Measurements from ENCODE around the gene AGPAT3. TPM values are rescaled to one million over a fixed set of nuclear protein-coding genes. Genes with fewer than 3 reads are reported as not detected.
A peak's percentile ranks its signal among the peaks of the same experiment; 100 is the strongest.

Gene AGPAT3
- total RNA-seq, 2 experiments from 2014 or later, result 71.4 to 82.4 TPM

GRCh38 chr21:43932005-43932404 lies 67.0 kb downstream of the AGPAT3 start:
- POLR2A ChIA-PET, result no interaction called here
- peaks cover 3% of the 10 kb centered on the region for H3K4me1 Mint-ChIP-seq (ENCODE audit: low read depth)
- H3K4me3 Mint-ChIP-seq, result no peak overlapping the region
- no peaks in the 10 kb centered on the region for H3K27me3 Mint-ChIP-seq
- DNase-seq, result no peak
- no peak overlapping the region for H3K27ac Mint-ChIP-seq
- peaks cover 4% of the 10 kb centered on the region for H3K36me3 Mint-ChIP-seq
- intact Hi-C loops (cut with micrococcal nuclease), result loop anchor here (10.0 kb wide), 1 partner anchor 147 kb away; the partner anchor contains the start of gene RRP1
- CTCF ChIA-PET, result no interaction called here
- H3K9me3 Mint-ChIP-seq, result no peaks in the 10 kb centered on the region

DNA sequence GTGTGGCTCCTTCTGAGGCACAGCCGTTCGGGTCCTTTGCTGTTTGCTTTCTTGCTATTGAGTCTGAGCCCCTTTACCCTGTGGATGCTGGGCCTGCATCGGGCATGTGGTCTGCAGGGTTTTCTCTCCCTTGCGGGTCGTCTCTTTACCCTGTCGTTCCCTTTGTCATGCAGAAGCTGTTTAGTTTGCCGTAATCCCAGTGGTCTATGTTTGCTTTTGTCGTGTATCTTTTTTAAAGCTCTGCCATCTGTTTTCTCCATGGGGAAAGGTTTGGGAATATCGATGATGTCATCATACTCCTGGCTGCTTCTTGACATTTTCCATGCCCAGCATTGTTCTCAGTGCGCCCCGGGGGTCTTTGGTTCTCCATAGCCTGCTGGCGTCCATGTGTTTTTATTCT lies 68.2 kb downstream of the AGPAT3 start:
- Mint-ChIP-seq H3K36me3 (peaks cover 4% of the 10 kb centered on the region), H3K4me1 (ENCODE audit: low read depth) (peaks cover 12% of the 10 kb centered on the region), H3K27ac (no peak overlapping the region), H3K9me3 (no peaks in the 10 kb centered on the region), H3K27me3 (no peaks in the 10 kb centered on the region), H3K4me3 (no peak overlapping the region)
- intact Hi-C loops (cut with micrococcal nuclease), result loop anchor here (10.0 kb wide), 1 partner anchor 148 kb away; the partner anchor contains the start of gene RRP1
- ChIA-PET CTCF (no interaction called here), POLR2A (no interaction called here)
- DNase-seq, result no peak

DNA sequence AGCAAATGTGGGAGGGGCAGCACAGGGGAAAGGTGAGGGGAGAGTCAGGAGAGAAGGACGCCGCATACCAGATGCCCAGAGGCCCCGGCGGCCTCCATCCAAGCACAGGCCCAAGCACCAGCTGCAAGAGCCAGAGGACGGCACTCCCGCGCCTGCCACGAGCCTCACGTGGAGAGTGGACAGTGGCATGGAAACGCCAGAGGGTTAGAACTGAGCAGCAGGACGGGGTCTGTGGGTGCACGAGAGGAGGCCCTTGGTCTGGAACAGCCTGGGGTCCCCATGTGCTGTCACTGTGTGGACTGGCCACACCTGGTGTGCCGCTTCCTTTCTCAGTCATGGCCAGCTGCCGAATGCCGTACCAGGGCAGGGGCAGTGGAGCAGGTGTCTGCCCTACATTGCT lies 68.7 kb downstream of the AGPAT3 start:
- no peak for DNase-seq
- intact Hi-C loops (cut with micrococcal nuclease), result loop anchor here (10.0 kb wide), 1 partner anchor 149 kb away; the partner anchor contains the start of gene RRP1
- POLR2A ChIA-PET, result no interaction called here

GRCh38 chr21:43934116-43934515 lies 69.1 kb downstream of the AGPAT3 start:
- CTCF ChIA-PET, result no interaction called here
- intact Hi-C loops (cut with micrococcal nuclease), result loop anchor here (10.0 kb wide), 1 partner anchor 149 kb away; the partner anchor contains the start of gene RRP1
- H3K27ac Mint-ChIP-seq, result no peak overlapping the region

More for the DNA sequence above, 68.7 kb downstream of the AGPAT3 start:
- Mint-ChIP-seq H3K36me3 (peaks cover 2% of the 10 kb centered on the region), H3K9me3 (no peaks in the 10 kb centered on the region), H3K27ac (no peak overlapping the region), H3K4me3 (no peak overlapping the region), H3K4me1 (ENCODE audit: low read depth) (peaks cover 16% of the 10 kb centered on the region), H3K27me3 (no peaks in the 10 kb centered on the region)
- CTCF ChIA-PET, result no interaction called here

DNA sequence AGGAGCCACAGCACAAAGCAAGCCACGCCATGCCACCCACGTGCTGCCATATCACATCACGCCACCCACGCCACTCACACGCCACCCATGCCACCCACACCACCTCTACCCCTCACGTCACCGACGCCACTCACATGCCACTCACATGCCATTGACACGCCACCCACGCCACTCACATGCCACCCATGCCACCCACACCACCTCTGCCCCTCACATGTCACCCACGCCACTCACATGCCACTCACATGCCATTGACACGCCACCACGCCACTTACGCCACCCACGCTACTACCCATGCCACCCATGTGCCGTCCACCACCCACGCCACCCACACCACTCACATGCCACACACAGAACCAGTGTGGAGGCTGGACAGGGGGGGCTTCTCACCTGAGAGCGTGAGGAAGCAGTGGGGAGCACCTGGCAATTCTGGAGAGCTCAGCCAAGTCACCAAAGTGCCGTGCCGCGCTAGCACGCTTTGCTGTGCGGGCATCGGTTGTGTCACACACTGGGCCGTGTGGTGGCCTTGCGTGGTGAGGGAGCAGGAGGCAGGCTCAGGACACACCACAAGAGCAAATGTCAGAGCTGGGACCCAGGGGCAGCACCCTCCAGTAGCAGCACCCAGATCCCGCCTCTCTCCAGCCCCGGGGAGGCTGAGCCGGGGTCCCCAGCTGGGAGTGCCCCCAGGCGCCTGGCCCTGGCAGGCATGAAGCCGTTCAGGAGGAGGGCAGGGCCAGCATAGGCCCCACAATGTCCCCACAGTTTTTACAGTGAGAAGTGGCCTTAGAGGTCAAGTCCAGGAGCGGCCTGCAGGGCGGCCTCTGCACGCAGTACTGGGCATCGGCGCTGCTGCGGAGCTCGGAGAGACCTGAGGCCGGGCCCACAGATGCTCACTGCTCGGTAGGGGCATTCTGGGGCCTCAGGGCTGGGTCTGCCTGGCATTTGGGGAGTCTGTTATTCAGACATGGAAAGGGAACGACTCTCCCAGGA lies 70.0 kb downstream of the AGPAT3 start:
- peaks cover 23% of the 10 kb centered on the region for H3K4me1 Mint-ChIP-seq (ENCODE audit: low read depth)
- H3K27me3 Mint-ChIP-seq, result no peaks in the 10 kb centered on the region
- ChIA-PET POLR2A (no interaction called here), CTCF (interaction anchor here (1.2 to 1.6 kb wide), 2 partner anchors 10 to 14 kb away, joined by 3 to 5 read pairs; no protein-coding TSS in a partner anchor)
- no peak for DNase-seq
- intact Hi-C loops (cut with micrococcal nuclease), result loop anchor here (10.0 kb wide), 1 partner anchor 150 kb away; the partner anchor contains the start of gene RRP1
- no peaks in the 10 kb centered on the region for H3K9me3 Mint-ChIP-seq
- H3K27ac Mint-ChIP-seq, result no peak overlapping the region
- H3K4me3 Mint-ChIP-seq, result no peak overlapping the region
- peaks cover 2% of the 10 kb centered on the region for H3K36me3 Mint-ChIP-seq

More at GRCh38 chr21:43934116-43934515, 69.1 kb downstream of the AGPAT3 start:
- no peak for DNase-seq
- H3K4me1 Mint-ChIP-seq (ENCODE audit: low read depth), result peaks cover 19% of the 10 kb centered on the region
- H3K9me3 Mint-ChIP-seq, result no peaks in the 10 kb centered on the region
- no peak overlapping the region for H3K4me3 Mint-ChIP-seq
- peaks cover 2% of the 10 kb centered on the region for H3K36me3 Mint-ChIP-seq
- POLR2A ChIA-PET, result no interaction called here
- H3K27me3 Mint-ChIP-seq, result no peaks in the 10 kb centered on the region

- no peaks in the 10 kb centered on the region for H3K9me3 Mint-ChIP-seq
- H3K27ac Mint-ChIP-seq, result no peak overlapping the region
- no peak for DNase-seq
- ChIA-PET POLR2A (no interaction called here), CTCF (interaction anchor here (1.2 to 1.6 kb wide), 2 partner anchors 10 to 14 kb away, joined by 3 to 5 read pairs; no protein-coding TSS in a partner anchor)
- H3K4me3 Mint-ChIP-seq, result no peak overlapping the region
- intact Hi-C loops (cut with micrococcal nuclease), result loop anchor here (10.0 kb wide), 1 partner anchor 151 kb away; the partner anchor contains the start of gene RRP1
- no peaks in the 10 kb centered on the region for H3K27me3 Mint-ChIP-seq
- H3K4me1 Mint-ChIP-seq (ENCODE audit: low read depth), result peaks cover 23% of the 10 kb centered on the region
- H3K36me3 Mint-ChIP-seq, result peaks cover 2% of the 10 kb centered on the region
Measured at GRCh38 chr21:43935711-43936110, 70.7 kb downstream of the AGPAT3 start.

DNA sequence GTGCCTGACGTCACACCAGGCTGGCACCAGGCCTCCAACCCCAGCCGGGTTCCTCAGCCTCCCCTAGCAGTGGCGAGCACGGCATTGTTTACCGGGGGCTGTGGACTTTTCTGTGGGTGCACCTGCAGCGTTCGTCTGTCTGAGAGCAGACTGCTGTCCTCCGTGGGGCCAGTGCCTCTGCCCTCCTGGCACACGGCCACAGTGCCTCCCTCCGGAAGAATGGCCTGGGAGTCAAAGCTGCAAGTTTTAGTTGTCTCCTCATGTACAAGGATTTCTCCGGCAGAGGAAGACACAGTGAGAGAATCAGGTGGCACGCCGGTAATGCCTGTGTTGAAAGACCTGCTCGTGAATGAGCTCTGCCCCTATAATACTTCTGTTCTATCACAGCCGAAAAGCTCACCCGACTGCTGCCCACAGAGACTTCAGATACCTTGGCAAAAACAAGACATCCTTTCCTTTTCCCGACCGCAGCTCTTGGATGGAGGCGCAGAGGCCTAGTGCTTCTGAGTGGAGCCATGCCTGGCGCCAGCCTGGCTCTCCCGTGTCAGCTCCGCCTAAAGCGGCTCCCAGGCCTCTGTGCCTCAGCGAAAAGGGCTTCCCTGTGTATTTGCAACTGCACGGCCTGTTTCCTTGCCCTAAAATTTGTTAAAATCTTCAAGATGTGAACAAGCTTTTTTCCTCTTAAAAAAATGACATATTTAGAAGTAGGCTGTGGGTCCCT lies 71.4 kb downstream of the AGPAT3 start:
- ChIA-PET CTCF (interaction anchor here (0.9 to 1.6 kb wide), 6 partner anchors 11 to 126 kb away, joined by 3 to 6 read pairs (median 3); no protein-coding TSS in a partner anchor), POLR2A (no interaction called here)
- no peak overlapping the region for H3K4me3 Mint-ChIP-seq
- H3K27ac Mint-ChIP-seq, result no peak overlapping the region
- no peaks in the 10 kb centered on the region for H3K9me3 Mint-ChIP-seq
- H3K36me3 Mint-ChIP-seq, result peaks cover 2% of the 10 kb centered on the region
- no peaks in the 10 kb centered on the region for H3K27me3 Mint-ChIP-seq
- no peak for DNase-seq
- peaks cover 23% of the 10 kb centered on the region for H3K4me1 Mint-ChIP-seq (ENCODE audit: low read depth)
- intact Hi-C loops (cut with micrococcal nuclease), result loop anchor here (10.0 kb wide), 1 partner anchor 152 kb away; the partner anchor contains the start of gene RRP1

DNA sequence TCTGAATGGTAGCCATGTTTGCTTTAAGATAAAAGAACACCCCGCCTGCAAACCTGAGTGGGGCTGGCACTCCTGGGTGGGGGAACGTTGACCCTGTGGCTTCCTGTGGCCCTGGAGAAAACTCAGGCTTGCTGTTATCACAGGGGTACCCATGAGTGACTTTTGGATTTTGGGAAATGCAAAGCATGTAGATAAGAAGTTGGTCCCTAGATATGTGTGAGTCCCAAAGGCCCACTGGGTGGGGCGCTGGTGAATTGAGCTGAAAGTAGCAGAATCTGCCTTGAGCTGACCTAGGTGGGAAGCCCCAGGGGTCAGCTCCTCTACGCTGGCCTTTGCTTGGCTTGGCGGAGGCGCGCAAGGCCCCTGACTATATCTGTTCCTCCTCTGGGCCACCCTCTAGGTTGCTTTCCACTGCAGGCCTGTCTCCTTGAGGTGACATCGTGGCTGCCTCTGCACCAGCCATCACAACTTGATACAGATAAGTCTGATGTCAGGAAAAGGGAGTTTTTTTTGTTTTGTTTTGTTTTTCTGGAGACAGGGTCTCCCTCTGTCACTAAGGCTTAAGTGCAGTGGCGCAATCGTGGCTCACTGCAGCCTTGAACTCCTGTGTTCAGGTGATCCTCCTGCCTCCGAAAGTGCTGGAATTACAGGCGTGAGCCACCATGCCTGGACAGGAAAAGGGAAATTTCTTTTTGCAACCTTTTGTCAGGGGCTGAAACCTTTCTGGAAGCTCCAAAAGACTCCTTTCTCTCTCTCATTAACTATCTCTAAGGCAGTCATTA lies 72.2 kb downstream of the AGPAT3 start:
- POLR2A ChIA-PET, result no interaction called here
- no peak for DNase-seq
- Mint-ChIP-seq H3K4me1 (ENCODE audit: low read depth) (peaks cover 21% of the 10 kb centered on the region), H3K27me3 (no peaks in the 10 kb centered on the region), H3K36me3 (peaks cover 2% of the 10 kb centered on the region), H3K27ac (no peak overlapping the region), H3K4me3 (no peak overlapping the region), H3K9me3 (no peaks in the 10 kb centered on the region)
- CTCF ChIA-PET, result interaction anchor here (0.9 to 2.8 kb wide), 6 partner anchors 10 to 126 kb away, joined by 3 to 21 read pairs (median 4); no protein-coding TSS in a partner anchor
- intact Hi-C loops (cut with micrococcal nuclease), result loop anchor here (10.0 kb wide), 1 partner anchor 152 kb away; the partner anchor contains the start of gene RRP1

GRCh38 chr21:43937891-43938309 lies 72.9 kb downstream of the AGPAT3 start:
- peak; percentile 53 for DNase-seq
- intact Hi-C loops (cut with micrococcal nuclease), result loop anchor here (10.0 kb wide), 1 partner anchor 153 kb away; the partner anchor contains the start of gene RRP1
- ChIA-PET POLR2A (no interaction called here), CTCF (interaction anchor here (0.6 to 2.8 kb wide), 10 partner anchors 9 to 172 kb away, joined by 3 to 22 read pairs (median 4); no protein-coding TSS in a partner anchor)
- H3K27me3 Mint-ChIP-seq, result no peaks in the 10 kb centered on the region
- H3K4me1 Mint-ChIP-seq (ENCODE audit: low read depth), result peaks cover 19% of the 10 kb centered on the region
- no peaks in the 10 kb centered on the region for H3K9me3 Mint-ChIP-seq
- H3K4me3 Mint-ChIP-seq, result no peak overlapping the region
- H3K27ac Mint-ChIP-seq, result peak overlapping the region; percentile 36
- peaks cover 2% of the 10 kb centered on the region for H3K36me3 Mint-ChIP-seq

DNA sequence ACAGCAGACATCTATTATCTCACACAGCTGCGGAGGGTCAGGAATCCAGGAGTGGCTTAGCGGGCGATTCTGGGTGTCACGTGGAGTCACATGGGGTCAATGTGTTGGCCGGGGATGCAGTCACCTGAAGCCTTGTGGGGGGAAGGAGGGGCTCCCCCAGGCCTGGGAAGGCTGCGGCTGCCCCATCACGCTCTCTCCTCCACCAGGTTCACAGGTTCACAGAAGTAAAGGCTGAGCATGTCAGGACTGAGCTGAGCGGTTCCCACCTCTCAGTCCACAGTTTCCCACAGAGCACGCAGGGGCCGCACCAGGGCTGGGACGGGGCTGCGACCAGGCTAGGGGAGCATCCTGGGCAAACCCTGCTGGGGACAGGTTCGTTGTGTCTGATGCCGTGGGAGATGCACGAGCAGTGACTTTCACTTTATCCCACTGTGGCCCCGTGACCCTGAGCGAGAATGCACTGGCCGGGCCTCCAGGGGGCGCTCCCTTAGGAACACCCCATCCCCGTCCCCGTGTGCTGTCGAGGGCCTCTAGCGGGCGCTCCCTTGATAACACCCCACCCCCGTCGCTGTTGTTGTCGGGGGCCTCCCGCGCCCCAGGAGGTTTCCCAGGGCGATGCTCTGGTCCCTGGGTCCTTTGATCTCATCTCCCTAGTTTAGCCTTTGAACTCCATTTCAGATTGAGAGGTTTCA lies 73.9 kb downstream of the AGPAT3 start:
- peak overlapping the region; percentile 81 for H3K4me3 Mint-ChIP-seq
- no peaks in the 10 kb centered on the region for H3K9me3 Mint-ChIP-seq
- intact Hi-C loops (cut with micrococcal nuclease), result loop anchor here (1.0 to 10.0 kb wide), 4 partner anchors 46 to 154 kb away; partner anchors contain the start of gene RRP1
- no peaks in the 10 kb centered on the region for H3K27me3 Mint-ChIP-seq
- peak; percentile 93 for DNase-seq
- H3K27ac Mint-ChIP-seq, result peak overlapping the region; percentile 31
- CTCF ChIA-PET, result interaction anchor here (0.6 to 2.8 kb wide), 23 partner anchors 8 to 150 kb away, joined by 3 to 22 read pairs (median 4); no protein-coding TSS in a partner anchor
- no peaks in the 10 kb centered on the region for H3K36me3 Mint-ChIP-seq
- H3K4me1 Mint-ChIP-seq (ENCODE audit: low read depth), result peaks cover 19% of the 10 kb centered on the region
- POLR2A ChIA-PET, result no interaction called here

Data from activated CD4-positive, alpha-beta memory T cell treated with anti-CD3 and anti-CD28 coated beads for 36 hours (primary cell).